ENCODE results near the gene SF1. TPM values are rescaled to one million over a fixed set of nuclear protein-coding genes. Genes with fewer than 3 reads are reported as not detected.
A peak's percentile ranks its signal among the peaks of the same experiment; 100 is the strongest.

SF1 gene
- polyA plus RNA-seq, 1 donor: 360 TPM

DNA sequence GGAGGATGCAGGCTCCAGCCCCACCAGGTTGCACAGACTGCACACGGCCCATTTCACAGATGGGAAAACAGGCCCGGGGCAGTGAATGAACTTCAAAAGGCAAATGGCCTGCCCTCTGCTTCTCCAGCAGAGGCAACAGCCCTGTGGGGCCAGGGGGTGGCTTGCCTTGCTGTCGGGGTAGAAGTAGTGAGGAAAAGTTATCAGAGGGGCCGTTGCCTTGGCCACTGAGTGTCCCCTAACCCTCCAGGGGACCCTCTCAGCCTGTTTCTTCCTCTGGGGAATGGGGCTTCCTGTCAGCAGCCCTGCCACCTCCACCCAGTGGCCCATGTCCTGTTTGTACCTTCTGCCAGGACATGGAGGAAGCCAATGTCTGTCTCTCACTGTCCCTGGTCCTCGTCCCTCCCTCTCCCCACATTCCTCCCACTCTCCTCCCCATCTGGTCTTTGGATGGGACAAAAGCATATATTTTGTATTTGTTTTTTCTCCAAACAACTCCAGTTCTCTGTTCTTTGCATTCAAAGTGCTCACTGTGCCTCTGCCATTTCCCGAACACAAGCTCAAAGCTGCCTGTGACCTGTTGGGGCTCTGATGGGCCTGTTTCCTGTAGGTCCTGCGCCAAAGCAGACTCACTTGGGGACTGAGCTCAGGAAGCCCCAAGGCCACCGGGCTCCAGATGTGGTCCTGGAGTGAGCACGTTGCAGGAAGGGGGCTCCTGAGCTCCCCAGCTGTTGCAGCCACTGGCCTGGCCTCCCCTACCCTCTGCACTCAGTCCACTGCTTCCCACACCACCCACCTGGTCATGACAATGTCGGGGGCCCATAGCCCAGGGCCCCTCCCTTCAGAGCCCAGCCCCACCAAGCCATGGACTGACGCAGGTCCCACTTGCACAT is 15.2 kb upstream of the SF1 start:
- no peaks in the 10 kb centered on the region for H3K9me3 ChIP-seq (ENCODE audit: control insufficient read depth, low read depth, low read length)
- DNase-seq: no peak
- no peak overlapping the region for H3K4me3 ChIP-seq (ENCODE audit: low read length)
- peaks cover 25% of the 10 kb centered on the region for H3K36me3 ChIP-seq (ENCODE audit: control insufficient read depth, insufficient read depth, low read length)
- WGBS (ENCODE audit: insufficient coverage, low lambda C conversion rate): 67% methylated on average over 1 of the region's 11 CpGs
- H3K4me1 ChIP-seq (ENCODE audit: control insufficient read depth, insufficient read depth, low read length): peaks cover 6% of the 10 kb centered on the region
- no peak overlapping the region for H3K27ac ChIP-seq (ENCODE audit: low read length)
- no peaks in the 10 kb centered on the region for H3K27me3 ChIP-seq (ENCODE audit: control insufficient read depth, insufficient read depth, low read length)

GRCh38 chr11:64792482-64792881 is 14.1 kb upstream of the SF1 start:
- H3K27me3 ChIP-seq (ENCODE audit: control insufficient read depth, insufficient read depth, low read length): no peaks in the 10 kb centered on the region
- no peaks in the 10 kb centered on the region for H3K9me3 ChIP-seq (ENCODE audit: control insufficient read depth, low read depth, low read length)
- WGBS (ENCODE audit: insufficient coverage, low lambda C conversion rate): no CpG with 5 or more reads among the region's 4 CpGs
- H3K4me1 ChIP-seq (ENCODE audit: control insufficient read depth, insufficient read depth, low read length): peaks cover 15% of the 10 kb centered on the region
- DNase-seq: no peak
- peaks cover 26% of the 10 kb centered on the region for H3K36me3 ChIP-seq (ENCODE audit: control insufficient read depth, insufficient read depth, low read length)
- no peak overlapping the region for H3K4me3 ChIP-seq (ENCODE audit: low read length)
- no peak overlapping the region for H3K27ac ChIP-seq (ENCODE audit: low read length)

- H3K4me3 ChIP-seq (ENCODE audit: low read length): no peak overlapping the region
- peaks cover 26% of the 10 kb centered on the region for H3K36me3 ChIP-seq (ENCODE audit: control insufficient read depth, insufficient read depth, low read length)
- peaks cover 15% of the 10 kb centered on the region for H3K4me1 ChIP-seq (ENCODE audit: control insufficient read depth, insufficient read depth, low read length)
- no peaks in the 10 kb centered on the region for H3K27me3 ChIP-seq (ENCODE audit: control insufficient read depth, insufficient read depth, low read length)
- DNase-seq: no peak
- no CpG with 5 or more reads among the region's 14 CpGs for WGBS (ENCODE audit: insufficient coverage, low lambda C conversion rate)
- H3K9me3 ChIP-seq (ENCODE audit: control insufficient read depth, low read depth, low read length): no peaks in the 10 kb centered on the region
- H3K27ac ChIP-seq (ENCODE audit: low read length): no peak overlapping the region
Measured at GRCh38 chr11:64791781-64792291, 13.5 kb upstream of the SF1 start.

GRCh38 chr11:64790205-64791095 is 12.1 kb upstream of the SF1 start:
- Histone ChIP-seq H3K9me3 (ENCODE audit: control insufficient read depth, low read depth, low read length) (no peaks in the 10 kb centered on the region), H3K27me3 (ENCODE audit: control insufficient read depth, insufficient read depth, low read length) (no peaks in the 10 kb centered on the region), H3K36me3 (ENCODE audit: control insufficient read depth, insufficient read depth, low read length) (peaks cover 19% of the 10 kb centered on the region), H3K4me3 (ENCODE audit: low read length) (no peak overlapping the region), H3K27ac (ENCODE audit: low read length) (no peak overlapping the region), H3K4me1 (ENCODE audit: control insufficient read depth, insufficient read depth, low read length) (peaks cover 15% of the 10 kb centered on the region)
- DNase-seq: no peak
- WGBS (ENCODE audit: insufficient coverage, low lambda C conversion rate): 100% methylated on average over 2 of the region's 25 CpGs

DNA sequence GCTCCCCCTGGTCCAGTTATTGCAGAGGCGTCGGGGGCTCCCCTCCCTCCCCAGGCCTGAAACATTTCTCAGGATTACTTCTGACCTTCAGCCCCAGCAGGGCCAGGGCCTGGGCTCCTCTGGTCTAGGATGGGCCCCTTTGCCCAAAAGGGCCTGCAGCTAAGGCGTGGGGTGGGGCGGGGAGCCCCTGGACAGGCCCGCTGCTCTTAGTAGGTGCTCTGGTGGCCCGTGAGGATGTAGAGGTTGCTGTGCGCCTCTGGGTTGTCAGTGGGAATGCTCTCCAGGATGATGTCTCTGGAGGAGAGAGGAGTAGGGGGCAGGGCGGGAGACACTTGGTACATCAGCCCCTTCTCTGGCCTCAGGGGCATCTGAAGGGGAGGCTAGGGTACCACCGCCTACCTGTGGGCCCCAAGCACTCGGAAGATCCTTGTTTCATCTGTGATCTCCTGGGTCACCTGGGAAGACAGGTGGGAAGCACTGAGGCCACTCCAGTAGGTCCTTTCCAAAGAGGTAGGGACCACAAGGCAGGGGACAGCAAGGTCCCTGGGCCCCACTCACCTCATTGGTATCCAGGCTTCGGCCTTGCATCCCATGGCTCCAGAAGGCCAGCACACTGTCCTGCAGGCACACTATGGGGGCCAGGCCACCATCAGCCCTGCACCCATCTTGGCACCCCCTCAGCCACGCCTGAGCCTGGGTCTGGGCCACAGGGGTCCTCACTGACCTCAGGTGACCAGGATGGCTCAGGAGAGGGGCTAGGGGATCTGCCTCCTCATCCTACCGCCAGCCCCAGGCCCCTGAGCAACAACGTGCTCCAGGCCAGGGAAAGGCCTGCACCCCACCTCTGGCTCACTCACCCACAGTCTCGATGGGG is 11.2 kb upstream of the SF1 start:
- no peak for DNase-seq
- WGBS (ENCODE audit: insufficient coverage, low lambda C conversion rate): no CpG with 5 or more reads among the region's 15 CpGs

DNA sequence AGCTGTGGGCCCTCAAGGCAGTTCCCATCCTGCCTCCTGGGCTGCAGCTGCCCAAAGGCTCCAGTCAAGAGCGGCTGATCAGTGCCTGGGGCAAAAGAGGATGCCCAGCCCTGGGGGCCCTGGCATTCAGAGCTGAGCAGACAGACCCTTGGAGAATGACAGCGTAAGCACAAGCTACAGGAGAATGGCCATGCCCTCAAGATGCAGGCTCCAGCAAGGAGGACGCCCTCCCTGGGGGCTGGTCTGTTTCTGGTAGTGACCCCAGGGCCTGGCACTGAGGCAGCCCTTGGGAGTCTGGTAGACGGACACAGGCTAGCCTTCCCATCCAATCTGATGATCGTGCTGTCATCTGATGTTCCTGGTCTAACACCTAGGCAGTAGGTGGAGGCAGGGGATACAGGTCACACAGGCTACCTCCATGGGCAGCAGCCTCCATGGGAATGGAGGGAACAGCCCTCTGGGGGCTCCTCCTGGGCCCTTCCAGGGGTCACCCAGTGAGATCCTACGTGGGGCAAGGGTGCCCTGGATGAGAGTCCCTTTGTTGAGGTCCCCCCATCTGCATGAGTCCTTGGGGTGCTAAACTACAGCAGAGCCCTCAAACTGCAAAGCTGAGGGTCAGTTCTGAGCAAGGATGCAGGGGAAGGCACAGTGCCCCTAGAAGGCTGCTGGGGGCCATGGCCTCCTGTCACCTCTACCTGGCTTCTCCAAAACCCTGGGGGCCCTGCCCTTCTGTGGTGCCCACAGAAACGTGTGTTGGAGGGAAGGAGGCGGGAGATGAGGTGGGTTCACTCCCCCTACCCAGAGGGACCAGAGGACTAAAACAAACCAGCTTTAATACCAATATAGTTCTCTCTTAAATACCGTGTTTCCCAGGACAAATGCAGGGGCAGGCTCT is 10.2 kb upstream of the SF1 start:
- Histone ChIP-seq H3K4me3 (ENCODE audit: low read length) (no peak overlapping the region), H3K27me3 (ENCODE audit: control insufficient read depth, insufficient read depth, low read length) (no peaks in the 10 kb centered on the region), H3K4me1 (ENCODE audit: control insufficient read depth, insufficient read depth, low read length) (peaks cover 15% of the 10 kb centered on the region), H3K36me3 (ENCODE audit: control insufficient read depth, insufficient read depth, low read length) (peaks cover 19% of the 10 kb centered on the region), H3K27ac (ENCODE audit: low read length) (peak overlapping the region; percentile 33), H3K9me3 (ENCODE audit: control insufficient read depth, low read depth, low read length) (no peaks in the 10 kb centered on the region)
- no peak for DNase-seq
- WGBS (ENCODE audit: insufficient coverage, low lambda C conversion rate): no CpG with 5 or more reads among the region's 9 CpGs

More for the DNA sequence above, 11.2 kb upstream of the SF1 start:
- H3K36me3 ChIP-seq (ENCODE audit: control insufficient read depth, insufficient read depth, low read length): peaks cover 19% of the 10 kb centered on the region
- H3K4me1 ChIP-seq (ENCODE audit: control insufficient read depth, insufficient read depth, low read length): peaks cover 15% of the 10 kb centered on the region
- no peaks in the 10 kb centered on the region for H3K9me3 ChIP-seq (ENCODE audit: control insufficient read depth, low read depth, low read length)
- H3K27me3 ChIP-seq (ENCODE audit: control insufficient read depth, insufficient read depth, low read length): no peaks in the 10 kb centered on the region
- no peak overlapping the region for H3K27ac ChIP-seq (ENCODE audit: low read length)
- no peak overlapping the region for H3K4me3 ChIP-seq (ENCODE audit: low read length)

GRCh38 chr11:64787526-64788320 is 9.4 kb upstream of the SF1 start:
- H3K36me3 ChIP-seq (ENCODE audit: control insufficient read depth, insufficient read depth, low read length): peaks cover 19% of the 10 kb centered on the region
- DNase-seq: peak; percentile 57 to 74
- no peaks in the 10 kb centered on the region for H3K27me3 ChIP-seq (ENCODE audit: control insufficient read depth, insufficient read depth, low read length)
- no CpG with 5 or more reads among the region's 15 CpGs for WGBS (ENCODE audit: insufficient coverage, low lambda C conversion rate)
- H3K4me3 ChIP-seq (ENCODE audit: low read length): no peak overlapping the region
- H3K27ac ChIP-seq (ENCODE audit: low read length): peak overlapping the region; percentile 43
- H3K4me1 ChIP-seq (ENCODE audit: control insufficient read depth, insufficient read depth, low read length): peaks cover 15% of the 10 kb centered on the region
- H3K9me3 ChIP-seq (ENCODE audit: control insufficient read depth, low read depth, low read length): no peaks in the 10 kb centered on the region

- Histone ChIP-seq H3K27ac (ENCODE audit: low read length) (no peak overlapping the region), H3K4me3 (ENCODE audit: low read length) (no peak overlapping the region), H3K36me3 (ENCODE audit: control insufficient read depth, insufficient read depth, low read length) (peaks cover 16% of the 10 kb centered on the region), H3K27me3 (ENCODE audit: control insufficient read depth, insufficient read depth, low read length) (no peaks in the 10 kb centered on the region), H3K4me1 (ENCODE audit: control insufficient read depth, insufficient read depth, low read length) (peaks cover 15% of the 10 kb centered on the region), H3K9me3 (ENCODE audit: control insufficient read depth, low read depth, low read length) (no peaks in the 10 kb centered on the region)
- DNase-seq: no peak
- WGBS (ENCODE audit: insufficient coverage, low lambda C conversion rate): no CpG with 5 or more reads among the region's 10 CpGs
Measured at GRCh38 chr11:64786308-64786707, 8.0 kb upstream of the SF1 start.

Data from large intestine (tissue), 3 donors.